Stimulated activated naive B cell treated with anti-CD40 and anti-IgM and Interleukin-4, amounts not matched to agents 10 μg/mL and 1 μg/mL and 100 μg/mL, for 72 hours (primary cell): Measurements from ENCODE around the gene KIF3C.
A peak's percentile ranks its signal among the peaks of the same experiment; 100 is the strongest.
"Not testable (repeated sequence)": the region's sequence is repeated elsewhere in the genome, so short reads cannot be mapped to it uniquely, and the experiment has no call there.

Source experiments
- ATAC-seq, 2 donors: fragments of 150-1000 bp; cut with Tn5 transposase; replicated peaks; 2 replicates each; pipeline ENCODE4 v1.10.0; 2021; ENCODE audit warnings: moderate library complexity in 1 of 2
- DNase-seq: peaks from one replicate; pipeline ENCODE4 v3.0.0; 2021
- H3K27ac Mint-ChIP-seq: one replicate; pipeline ENCODE4 v1.8.0; 2022; ENCODE audit warnings: mild to moderate bottlenecking, mixed read lengths
- H3K27me3 Mint-ChIP-seq, 2 donors: one replicate each; pipeline ENCODE4 v1.8.0; 2022; ENCODE audit warnings: mixed read lengths in 2 of 2
- H3K36me3 Mint-ChIP-seq, 2 donors: one replicate each; pipeline ENCODE4 v1.8.0; 2022; ENCODE audit warnings: mixed read lengths in 2 of 2, mild to moderate bottlenecking in 1 of 2
- H3K4me1 Mint-ChIP-seq, 2 donors: one replicate each; pipeline ENCODE4 v1.8.0; 2022; ENCODE audit warnings: mixed read lengths in 2 of 2, mild to moderate bottlenecking in 1 of 2
- H3K4me3 Mint-ChIP-seq, 2 donors: one replicate each; pipeline ENCODE4 v1.8.0; 2022; ENCODE audit warnings: mild to moderate bottlenecking in 2 of 2, mixed read lengths in 2 of 2, moderate library complexity in 1 of 2
- H3K9me3 Mint-ChIP-seq, 2 donors: one replicate each; pipeline ENCODE4 v1.8.0; 2022; ENCODE audit warnings: mixed read lengths in 2 of 2, mild to moderate bottlenecking in 1 of 2

Gene KIF3C

DNA sequence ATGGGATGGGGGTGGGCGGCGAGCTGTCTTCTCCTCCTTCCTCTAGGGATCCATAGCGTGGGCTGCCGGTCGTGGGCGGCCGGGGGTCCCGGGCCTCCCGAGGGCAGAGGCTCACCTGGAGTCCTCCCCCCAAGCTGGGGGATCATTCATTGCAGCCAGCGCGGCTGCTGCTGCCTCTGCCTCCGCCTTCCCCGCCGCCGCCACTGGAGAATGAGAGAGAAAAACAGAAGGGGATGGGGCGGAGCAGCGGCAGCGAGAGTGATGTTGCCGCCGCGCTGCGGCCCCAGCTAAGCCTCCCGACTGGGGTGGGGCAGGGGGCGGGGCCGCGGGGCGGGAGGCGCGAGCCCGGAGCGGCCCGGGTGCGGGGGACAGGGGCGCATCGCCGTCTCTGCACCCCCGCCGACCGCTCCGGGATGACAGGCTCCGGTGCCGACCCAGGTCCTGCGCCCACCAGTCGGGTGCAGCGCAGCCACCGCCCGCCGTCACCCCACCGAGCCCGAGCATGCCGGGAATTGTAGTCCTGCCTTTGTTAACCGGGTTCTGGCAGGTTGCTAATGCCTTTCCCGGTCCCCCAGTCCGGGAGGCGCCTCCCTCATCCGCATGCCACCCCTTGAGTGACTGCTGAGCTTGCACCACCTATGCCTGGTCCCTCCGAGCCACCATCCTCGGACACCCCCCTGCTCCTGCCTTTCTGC is at the start of gene KIF3C:
Gene KIF3C, minus strand, starts transcription at position 225 of the 695 bp plus-strand sequence. CDS start 580 bp downstream, outside the sequence.
- peak; percentile 90 to 91 for ATAC-seq
- H3K27me3 Mint-ChIP-seq, result no peaks in the 10 kb centered on the region
- H3K27ac Mint-ChIP-seq, result peak within 1 kb of the TSS; percentile 87
- peak within 1 kb of the TSS; percentile 92 to 96 for H3K4me3 Mint-ChIP-seq
- peaks cover 5 to 25% of the 10 kb centered on the region in 2 donors for H3K4me1 Mint-ChIP-seq
- H3K36me3 Mint-ChIP-seq, result no peaks in the 10 kb centered on the region
- DNase-seq, result peak; percentile 41
- no peaks in the 10 kb centered on the region for H3K9me3 Mint-ChIP-seq

DNA sequence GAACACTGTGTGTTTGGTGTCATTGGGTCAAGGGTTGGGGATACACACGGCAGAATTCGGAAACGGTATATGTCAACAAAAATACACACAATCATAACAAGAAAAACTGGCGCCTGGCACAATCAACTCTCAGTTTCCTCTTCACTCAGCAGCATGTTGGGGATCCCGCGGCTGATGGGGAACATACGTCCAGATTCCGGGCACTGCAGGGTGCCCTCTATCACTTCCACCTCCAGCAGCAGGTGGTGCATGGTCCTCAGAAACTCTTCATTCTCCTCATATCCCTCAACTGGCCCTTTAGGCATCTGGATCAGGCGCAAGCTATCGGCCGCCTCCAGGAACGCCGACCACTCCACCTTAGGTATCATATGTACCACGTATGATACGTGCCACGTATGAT is 45.8 kb upstream of the KIF3C start:
- not testable (repeated sequence) for H3K27me3 Mint-ChIP-seq, H3K36me3 Mint-ChIP-seq, H3K9me3 Mint-ChIP-seq, DNase-seq, H3K27ac Mint-ChIP-seq, H3K4me3 Mint-ChIP-seq
- peak in 1 of 2 donors; percentile 33 for ATAC-seq
- peaks cover 6 to 11% of the 10 kb centered on the region in 2 donors for H3K4me1 Mint-ChIP-seq

DNA sequence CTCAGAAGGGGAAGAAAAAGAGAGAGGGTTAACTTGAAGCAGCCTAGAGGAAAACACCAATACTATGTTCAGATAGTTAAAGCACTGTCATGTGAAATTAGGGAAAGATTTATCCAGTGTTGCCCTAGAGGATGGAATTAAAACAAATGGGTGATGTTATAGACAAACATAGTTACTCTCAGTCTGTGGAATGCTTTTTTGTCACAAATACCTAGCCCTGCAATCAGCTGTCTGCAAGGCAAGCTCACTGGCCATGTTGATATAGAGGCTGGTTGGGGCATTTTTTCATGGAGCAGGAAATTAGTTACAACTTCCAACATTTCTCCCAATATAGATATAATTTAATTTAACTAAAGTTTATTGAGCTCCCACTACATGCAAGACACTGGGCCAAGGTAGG is 43.2 kb upstream of the KIF3C start:
- Mint-ChIP-seq H3K4me1 (no peaks in the 10 kb centered on the region), H3K4me3 (no peak overlapping the region), H3K27me3 (peaks cover 4 to 8% of the 10 kb centered on the region in 2 donors), H3K9me3 (peaks cover 0 to 1% of the 10 kb centered on the region in 2 donors), H3K36me3 (no peaks in the 10 kb centered on the region), H3K27ac (no peak overlapping the region)
- DNase-seq, result no peak
- no peak for ATAC-seq

DNA sequence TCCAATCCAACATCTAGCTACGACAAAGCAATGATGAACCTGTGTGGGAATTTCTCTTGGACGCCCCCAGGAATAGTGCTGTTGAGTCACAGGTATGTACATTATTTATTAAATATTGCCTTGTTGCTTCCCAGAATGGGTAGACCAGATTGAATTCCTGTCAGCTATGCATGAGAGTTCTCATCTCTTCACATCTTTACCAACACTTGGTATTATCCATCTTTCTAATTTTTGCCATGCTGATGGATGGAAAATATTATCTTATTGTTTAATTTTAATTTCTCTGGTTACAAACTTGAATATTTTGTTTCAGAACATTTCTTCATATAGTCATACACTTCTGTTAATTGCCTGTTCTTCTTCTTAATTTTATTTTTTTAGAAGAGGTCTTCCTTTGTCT is 42.0 kb upstream of the KIF3C start:
- DNase-seq (no peak), ATAC-seq (no peak)
- Mint-ChIP-seq H3K27me3 (peaks cover 4 to 8% of the 10 kb centered on the region in 2 donors), H3K36me3 (no peaks in the 10 kb centered on the region), H3K9me3 (peaks cover 0 to 1% of the 10 kb centered on the region in 2 donors), H3K4me1 (peaks cover 0 to 4% of the 10 kb centered on the region in 2 donors), H3K4me3 (no peak overlapping the region), H3K27ac (no peak overlapping the region)

DNA sequence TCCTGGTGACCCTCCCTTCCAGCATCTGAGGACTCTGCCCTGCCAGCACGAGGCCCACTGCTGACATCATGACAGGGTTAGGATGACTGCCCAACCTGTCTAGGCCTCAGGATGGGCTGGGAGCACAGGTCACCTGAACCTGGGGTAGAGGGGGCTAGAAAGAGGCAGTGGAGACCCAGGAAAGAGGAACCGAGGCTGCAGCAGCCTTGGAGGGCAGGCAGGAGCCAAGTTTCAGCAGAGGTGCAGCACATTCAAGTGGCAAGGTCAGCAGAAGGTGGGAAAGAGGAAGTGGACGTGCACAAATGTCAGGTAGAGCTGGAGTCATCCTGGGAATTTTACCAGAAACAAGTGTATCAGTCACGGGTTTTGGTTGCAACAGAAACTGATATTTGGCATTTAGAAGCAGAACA is 37.9 kb upstream of the KIF3C start:
- Mint-ChIP-seq H3K4me3 (no peak overlapping the region), H3K4me1 (peaks cover 5 to 8% of the 10 kb centered on the region in 2 donors), H3K9me3 (peaks cover 0 to 1% of the 10 kb centered on the region in 2 donors), H3K27ac (no peak overlapping the region), H3K36me3 (no peaks in the 10 kb centered on the region), H3K27me3 (peaks cover 0 to 8% of the 10 kb centered on the region in 2 donors)
- DNase-seq (no peak), ATAC-seq (peak; percentile 58 to 65)

DNA sequence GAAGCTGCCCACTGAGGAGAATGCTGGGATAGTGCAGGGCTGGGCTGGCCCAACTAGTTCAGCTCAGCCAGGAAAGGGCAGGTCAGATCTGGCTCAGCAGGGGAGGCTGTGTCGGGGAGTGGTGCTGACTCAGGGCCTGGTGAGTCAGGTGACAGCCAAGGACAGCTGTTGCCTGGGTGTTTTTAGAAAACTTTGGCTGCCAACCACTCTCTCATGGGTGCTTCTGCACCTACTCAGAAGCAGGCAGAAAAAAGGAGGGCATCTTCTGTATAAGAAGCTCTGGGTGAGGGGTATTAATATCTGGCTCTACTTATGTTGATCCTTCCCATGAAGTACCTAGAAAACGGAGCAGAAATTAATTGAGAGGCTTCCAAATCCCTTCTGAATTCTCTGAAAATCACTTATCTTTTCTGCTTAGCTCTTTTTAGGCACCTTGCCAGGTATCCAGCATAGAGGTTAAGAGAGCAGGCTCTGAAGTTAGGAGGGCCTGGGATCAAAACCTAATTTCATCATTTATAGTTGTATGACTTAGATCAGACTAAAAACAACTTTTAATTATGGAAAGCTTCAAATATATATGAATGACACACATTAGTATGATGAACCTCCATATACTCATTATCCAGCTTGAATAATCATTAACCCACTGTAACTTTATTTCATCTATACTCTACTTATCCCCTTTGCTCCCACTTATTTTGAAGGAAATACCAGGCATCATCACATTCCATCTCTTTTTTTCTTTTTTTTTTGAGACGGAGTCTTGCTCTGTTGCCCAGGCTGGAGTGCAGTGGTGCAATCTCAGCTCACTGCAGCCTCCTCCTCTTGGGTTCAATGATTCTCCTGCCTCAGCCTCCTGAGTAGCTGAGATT is 36.1 kb upstream of the KIF3C start:
- H3K4me1 Mint-ChIP-seq, result peaks cover 5 to 8% of the 10 kb centered on the region in 2 donors
- ATAC-seq (peak; percentile 65 to 80), DNase-seq (no peak)
- peak overlapping the region; percentile 49 for H3K27ac Mint-ChIP-seq
- H3K36me3 Mint-ChIP-seq, result no peaks in the 10 kb centered on the region
- no peaks in the 10 kb centered on the region for H3K9me3 Mint-ChIP-seq
- no peak overlapping the region for H3K4me3 Mint-ChIP-seq
- H3K27me3 Mint-ChIP-seq, result no peaks in the 10 kb centered on the region

DNA sequence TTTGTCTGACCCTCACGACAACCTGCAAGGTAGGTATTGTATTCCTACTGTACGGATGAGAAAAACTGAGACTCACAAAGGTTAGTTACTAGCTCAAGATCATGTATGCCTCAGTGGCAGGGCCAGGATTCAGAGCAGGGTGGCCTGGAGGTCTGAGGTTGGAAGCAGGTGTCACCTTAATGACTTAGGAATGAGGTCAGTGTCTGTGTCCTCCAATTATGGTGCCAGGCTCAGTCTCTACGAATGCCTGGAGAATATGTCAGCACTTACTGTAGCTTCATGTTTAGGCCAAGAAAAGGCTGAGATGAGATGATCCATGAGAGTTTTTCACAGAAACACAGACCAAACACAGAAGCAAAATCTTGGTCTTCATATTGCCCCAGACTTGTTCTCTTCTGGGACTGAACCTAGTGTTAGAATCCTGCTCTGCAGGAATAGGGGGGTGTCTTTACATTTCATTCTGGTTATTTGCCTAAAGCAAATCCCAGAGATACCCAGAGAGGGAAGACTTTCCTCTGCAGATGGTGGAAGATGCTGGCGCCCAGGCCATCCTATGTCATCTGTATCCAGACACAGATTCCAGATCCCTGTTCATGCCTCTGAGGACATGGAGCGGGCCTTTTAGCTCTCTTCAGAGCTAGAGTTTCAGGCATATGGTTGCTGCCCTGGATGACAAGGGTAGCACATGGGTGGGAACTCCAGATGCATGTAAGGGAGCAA is 35.3 kb upstream of the KIF3C start:
- no peaks in the 10 kb centered on the region for H3K27me3 Mint-ChIP-seq
- peak overlapping the region; percentile 49 for H3K27ac Mint-ChIP-seq
- DNase-seq (no peak), ATAC-seq (peak in 1 of 2 donors; percentile 10)
- peaks cover 5 to 8% of the 10 kb centered on the region in 2 donors for H3K4me1 Mint-ChIP-seq
- H3K4me3 Mint-ChIP-seq, result no peak overlapping the region
- H3K9me3 Mint-ChIP-seq, result no peaks in the 10 kb centered on the region
- H3K36me3 Mint-ChIP-seq, result no peaks in the 10 kb centered on the region

DNA sequence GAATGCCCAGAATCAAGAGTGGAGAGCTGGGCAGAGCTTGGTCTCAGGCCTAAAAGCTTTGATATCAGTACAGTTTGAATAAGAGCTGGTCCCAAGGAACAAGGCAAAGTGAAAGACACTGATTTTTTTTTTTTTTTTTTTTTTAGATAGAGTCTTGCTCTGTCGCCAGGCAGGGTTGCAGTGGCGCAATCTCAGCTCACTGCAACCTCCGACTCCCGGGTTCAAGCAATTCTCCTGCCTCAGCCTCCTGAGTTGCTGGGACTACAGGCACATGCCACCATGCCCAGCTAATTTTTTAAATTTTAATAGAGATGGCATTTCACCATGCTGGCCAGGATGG is 34.4 kb upstream of the KIF3C start:
- H3K27me3 Mint-ChIP-seq, ATAC-seq, H3K4me3 Mint-ChIP-seq, H3K36me3 Mint-ChIP-seq, H3K27ac Mint-ChIP-seq, H3K9me3 Mint-ChIP-seq, H3K4me1 Mint-ChIP-seq, DNase-seq: not testable (repeated sequence)

DNA sequence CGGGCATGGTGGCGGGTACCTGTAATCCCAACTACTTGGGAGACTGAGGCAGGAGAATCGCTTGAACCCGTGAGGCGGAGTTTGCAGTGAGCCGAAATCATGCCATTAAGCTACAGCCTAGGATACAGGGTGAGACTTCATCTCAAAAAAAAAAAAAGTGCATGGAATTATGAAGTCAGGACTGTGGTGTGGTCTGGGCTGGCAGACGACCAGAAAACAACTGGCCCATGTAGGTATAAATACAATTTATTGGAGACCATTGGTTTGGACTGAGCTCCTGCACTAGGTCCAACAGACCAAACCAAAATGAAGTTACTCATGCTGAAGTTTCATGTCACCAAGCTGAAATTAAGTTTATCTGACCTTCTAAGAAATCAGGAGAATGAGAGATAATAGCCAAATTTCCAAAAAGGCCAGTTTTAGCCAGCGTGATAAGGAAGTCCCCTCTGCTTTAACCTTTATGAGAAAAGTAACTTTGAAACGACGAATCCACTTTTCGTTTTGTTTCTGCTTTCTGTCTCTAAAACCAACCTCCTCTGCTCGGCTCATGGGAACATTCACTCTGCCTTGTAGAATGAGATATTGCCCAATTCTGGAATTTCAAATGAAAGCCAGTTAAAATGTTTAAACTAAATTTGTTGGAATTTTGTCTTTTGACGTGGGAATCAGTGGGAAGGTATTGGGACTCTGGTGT is 33.9 kb upstream of the KIF3C start:
- Mint-ChIP-seq H3K27me3 (no peaks in the 10 kb centered on the region), H3K4me1 (peaks cover 5 to 8% of the 10 kb centered on the region in 2 donors), H3K36me3 (no peaks in the 10 kb centered on the region), H3K4me3 (no peak overlapping the region), H3K27ac (no peak overlapping the region), H3K9me3 (no peaks in the 10 kb centered on the region)
- ATAC-seq, result no peak
- DNase-seq, result no peak

DNA sequence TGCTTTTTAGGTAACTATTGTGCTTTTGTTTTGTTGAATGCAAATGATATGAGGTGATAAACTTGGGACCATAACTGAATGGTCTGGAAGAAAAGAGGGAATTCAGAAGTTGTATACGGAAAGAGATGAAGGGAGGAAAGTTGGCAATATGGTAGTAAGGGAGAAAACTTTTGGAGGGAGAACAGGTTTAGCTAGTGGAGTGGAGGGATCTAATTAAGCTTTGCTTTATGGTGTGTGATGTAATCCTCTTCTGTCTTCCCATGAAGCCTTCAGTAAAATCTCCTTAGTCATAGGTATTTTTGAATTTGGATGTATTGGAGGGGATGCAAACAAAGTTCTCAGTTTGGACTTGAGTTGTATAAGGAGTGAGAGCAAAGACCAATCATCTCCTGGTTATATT is 31.4 kb upstream of the KIF3C start:
- no peaks in the 10 kb centered on the region for H3K9me3 Mint-ChIP-seq
- no peak overlapping the region for H3K27ac Mint-ChIP-seq
- H3K27me3 Mint-ChIP-seq, result no peaks in the 10 kb centered on the region
- H3K4me3 Mint-ChIP-seq, result no peak overlapping the region
- no peak for ATAC-seq
- H3K36me3 Mint-ChIP-seq, result no peaks in the 10 kb centered on the region
- no peak for DNase-seq
- peaks cover 3 to 5% of the 10 kb centered on the region in 2 donors for H3K4me1 Mint-ChIP-seq

DNA sequence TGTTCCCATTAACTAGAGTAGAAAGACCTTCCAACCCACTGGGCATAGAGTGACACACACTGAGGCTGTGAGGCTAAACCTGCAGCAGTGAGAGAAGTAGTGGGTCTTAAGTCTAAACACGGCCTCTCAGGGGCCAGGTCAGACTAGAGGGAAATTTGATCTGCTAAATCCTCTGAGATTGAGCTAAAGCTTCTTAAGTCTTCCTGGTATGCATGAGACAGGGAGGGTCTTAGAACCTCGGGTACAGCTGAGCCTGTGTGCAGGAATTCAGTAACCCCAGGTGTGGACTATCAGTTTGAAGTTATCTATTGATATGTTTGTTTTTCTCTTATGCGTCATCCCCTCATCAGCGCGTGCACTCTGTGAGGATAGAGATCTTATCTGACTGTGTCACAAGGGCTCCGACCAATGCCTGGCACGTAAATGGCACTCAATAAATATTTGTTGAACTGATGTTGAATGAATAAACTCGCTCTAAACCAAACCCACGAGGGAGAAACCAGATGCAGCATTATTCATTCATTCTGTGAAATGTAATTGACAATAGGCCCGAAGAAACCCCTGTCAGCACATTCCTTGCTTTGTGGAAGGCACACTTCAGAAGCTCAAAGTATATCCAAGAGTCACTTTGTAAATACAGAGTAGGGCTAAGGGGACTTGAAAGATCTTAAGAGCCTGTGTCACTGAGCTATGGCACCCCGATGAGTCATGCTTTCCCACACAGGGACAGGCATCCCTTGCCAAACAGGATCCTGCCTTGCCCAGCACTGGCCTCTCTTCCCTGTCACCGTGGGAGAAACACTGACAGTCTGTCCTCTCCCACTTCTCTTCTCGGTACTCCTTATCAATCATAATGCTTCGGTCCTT is 29.9 kb upstream of the KIF3C start:
- no peaks in the 10 kb centered on the region for H3K27me3 Mint-ChIP-seq
- no peaks in the 10 kb centered on the region for H3K36me3 Mint-ChIP-seq
- no peaks in the 10 kb centered on the region for H3K9me3 Mint-ChIP-seq
- no peak overlapping the region for H3K27ac Mint-ChIP-seq
- ATAC-seq (no peak), DNase-seq (no peak)
- no peak overlapping the region for H3K4me3 Mint-ChIP-seq
- H3K4me1 Mint-ChIP-seq, result no peaks in the 10 kb centered on the region

DNA sequence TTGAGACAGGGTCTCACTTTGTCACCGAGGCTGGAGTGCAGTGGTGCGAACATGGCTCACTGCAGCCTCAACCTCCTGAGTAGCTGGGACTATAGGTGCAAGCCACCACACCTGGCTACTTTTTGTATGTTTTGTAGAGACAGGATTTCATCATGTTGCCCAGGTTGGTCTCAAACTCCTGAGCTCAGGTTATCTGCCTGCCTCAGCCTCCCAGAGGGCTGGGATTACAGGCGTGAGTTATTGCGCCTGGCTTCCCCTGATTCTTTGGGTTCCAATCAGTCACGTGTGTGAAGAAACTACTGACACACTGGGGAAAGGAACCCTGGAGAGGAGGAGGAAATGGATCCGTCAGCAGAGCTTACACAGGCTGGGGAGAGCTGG is 29.3 kb upstream of the KIF3C start:
- Mint-ChIP-seq H3K9me3 (no peaks in the 10 kb centered on the region), H3K36me3 (no peaks in the 10 kb centered on the region), H3K4me1 (no peaks in the 10 kb centered on the region), H3K4me3 (no peak overlapping the region), H3K27me3 (no peaks in the 10 kb centered on the region), H3K27ac (no peak overlapping the region)
- DNase-seq (no peak), ATAC-seq (no peak)

DNA sequence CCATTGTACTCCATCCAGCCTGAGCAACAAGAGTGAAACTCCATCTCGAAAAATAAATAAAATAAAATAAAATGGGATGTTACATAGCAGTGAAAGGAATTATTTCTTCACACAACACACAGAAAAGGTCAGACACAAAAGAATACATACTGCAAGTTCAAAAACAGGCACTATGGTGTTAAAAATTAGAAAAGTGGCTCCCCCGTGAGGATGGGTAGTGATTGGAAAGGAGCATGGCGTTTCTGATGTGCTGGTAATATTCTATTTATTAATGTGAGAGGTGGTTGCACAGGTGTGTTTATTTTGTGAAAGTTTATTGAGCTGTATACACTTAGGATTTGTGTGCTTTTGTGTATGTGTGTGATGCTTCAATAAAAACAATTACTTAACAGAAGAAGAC is 28.6 kb upstream of the KIF3C start:
- ATAC-seq, result no peak
- H3K4me3 Mint-ChIP-seq, result no peak overlapping the region
- no peaks in the 10 kb centered on the region for H3K36me3 Mint-ChIP-seq
- no peaks in the 10 kb centered on the region for H3K4me1 Mint-ChIP-seq
- no peaks in the 10 kb centered on the region for H3K27me3 Mint-ChIP-seq
- no peak for DNase-seq
- H3K27ac Mint-ChIP-seq, result no peak overlapping the region
- no peaks in the 10 kb centered on the region for H3K9me3 Mint-ChIP-seq
